Epithelial cell of esophagus (primary cell): Measurements from ENCODE around the gene CLIC3.

Experiments used
- DNase-seq: peaks from one replicate; pipeline ENCODE4 v3.0.0; 2010; ENCODE audit warnings: low read depth
- H3K4me3 ChIP-seq: 2 replicates; pipeline ENCODE4 v1.5.1; 2011; ENCODE audit warnings: mild to moderate bottlenecking, low read length, control low read depth
- CTCF ChIP-seq: IDR thresholded peaks from 2 replicates; pipeline ENCODE4 v1.5.1; 2011; ENCODE audit warnings: low read depth, mild to moderate bottlenecking, low read length, control low read depth, inconsistent platforms; ENCODE audit not compliant: insufficient read depth; ENCODE audit errors: missing control alignments

CLIC3 gene

GRCh38 chr9:137025517-137025966, 29.2 kb upstream of the CLIC3 start:
- no peak for TF ChIP-seq CTCF
- H3K4me3 ChIP-seq, result no peak overlapping the region
- DNase-seq, result peak; percentile 68

- no peak for TF ChIP-seq CTCF
- no peak for DNase-seq
- H3K4me3 ChIP-seq, result no peak overlapping the region
Observed at GRCh38 chr9:137023583-137023991, 27.2 kb upstream of the CLIC3 start.

- DNase-seq, result no peak
- H3K4me3 ChIP-seq, result no peak overlapping the region
- TF ChIP-seq CTCF, result no peak
Observed at GRCh38 chr9:137023157-137023556, 26.8 kb upstream of the CLIC3 start.

- no peak overlapping the region for H3K4me3 ChIP-seq
- TF ChIP-seq CTCF, result no peak
- DNase-seq, result no peak
Observed at GRCh38 chr9:137022662-137023008, 26.3 kb upstream of the CLIC3 start.

- TF ChIP-seq CTCF, result no peak
- DNase-seq, result peak; percentile 90
Observed at GRCh38 chr9:137021979-137022661, 25.8 kb upstream of the CLIC3 start.

GRCh38 chr9:137021568-137021978, 25.2 kb upstream of the CLIC3 start:
- H3K4me3 ChIP-seq, result no peak overlapping the region
- no peak for DNase-seq
- no peak for TF ChIP-seq CTCF

More at GRCh38 chr9:137021979-137022661, 25.8 kb upstream of the CLIC3 start:
- H3K4me3 ChIP-seq, result no peak overlapping the region
